ENCODE data around the gene AQP5. TPM values are rescaled to one million over a fixed set of nuclear protein-coding genes. Genes with fewer than 3 reads are reported as not detected.

AQP5 gene
- 0.49 and 0.69 TPM in 2 replicates for total RNA-seq (2014; rRNA removed; shearing (Covaris generic))

GRCh38 chr12:49961111-49961922, at the start of gene AQP5:
Gene AQP5 (plus strand): TSS chr12:49961872. CDS start chr12:49962018, 146 bp downstream.

GRCh38 chr12:49950273-49951251, 11.1 kb upstream of the AQP5 start, which contains the start of gene AQP2:
Gene AQP2 (plus strand): TSS chr12:49950737. CDS start chr12:49950831, 94 bp downstream.

GRCh38 chr12:49972641-49973360, 11.1 kb downstream of the AQP5 start, which contains the start of gene AQP6:
Gene AQP6 (plus strand): TSS chr12:49972947. CDS start chr12:49973174, 227 bp downstream.

Other genes with a start within 250 kb of the AQP5 start
- 226 and 240 TPM in 2 replicates for gene TMBIM6, start 220.3 kb upstream of the AQP5 start, total RNA-seq (2014; rRNA removed; shearing (Covaris generic))
- 26.8 and 29.4 TPM in 2 replicates for gene NCKAP5L, start 133.5 kb upstream of the AQP5 start, total RNA-seq (2014; rRNA removed; shearing (Covaris generic))
- 3.9 and 4.1 TPM in 2 replicates for gene BCDIN3D, start 118.8 kb upstream of the AQP5 start, total RNA-seq (2014; rRNA removed; shearing (Covaris generic))
- gene FAIM2, start 58.0 kb upstream of the AQP5 start, total RNA-seq (2014; rRNA removed; shearing (Covaris generic)) = 1.3 and 2.4 TPM in 2 replicates
- not detected in 2 replicates for gene AQP2, start 11.1 kb upstream of the AQP5 start, total RNA-seq (2014; rRNA removed; shearing (Covaris generic))
- gene AQP6, start 11.1 kb downstream of the AQP5 start, total RNA-seq (2014; rRNA removed; shearing (Covaris generic)) = 0.26 and 0.88 TPM in 2 replicates
- gene RACGAP1, start 63.6 kb downstream of the AQP5 start, total RNA-seq (2014; rRNA removed; shearing (Covaris generic)) = 77.8 and 85.3 TPM in 2 replicates
- 5.9 and 7.6 TPM in 2 replicates for gene ASIC1, start 95.7 kb downstream of the AQP5 start, total RNA-seq (2014; rRNA removed; shearing (Covaris generic))
- gene SMARCD1, start 123.5 kb downstream of the AQP5 start, total RNA-seq (2014; rRNA removed; shearing (Covaris generic)) = 154 and 178 TPM in 2 replicates
- gene GPD1, start 142.1 kb downstream of the AQP5 start, total RNA-seq (2014; rRNA removed; shearing (Covaris generic)) = 0.53 and 1.0 TPM in 2 replicates
- 60.2 and 74.1 TPM in 2 replicates for gene COX14, start 150.4 kb downstream of the AQP5 start, total RNA-seq (2014; rRNA removed; shearing (Covaris generic))
- 25.1 and 25.7 TPM in 2 replicates for gene CERS5, start 205.5 kb downstream of the AQP5 start, total RNA-seq (2014; rRNA removed; shearing (Covaris generic))

Measured in A375 (cell line).